Suprapubic skin (tissue), 4 donors: ENCODE data around the gene SSX2IP.

Experiments
- EP300 ChIP-seq: sonication (generic); formaldehyde crosslinking; IDR thresholded peaks from one replicate; pipeline ENCODE4 v1.6.1; 2017; ENCODE audit warnings: antibody characterized with exemption
- POLR2A ChIP-seq, 2 donors: fragments of 450-650 bp; IDR thresholded peaks; one replicate each; pipeline ENCODE4 v1.6.1; 2017; ENCODE audit warnings: antibody characterized with exemption in 2 of 2, mild to moderate bottlenecking in 2 of 2, moderate library complexity in 2 of 2
- POLR2AphosphoS5 ChIP-seq, 3 donors: sonication (generic); formaldehyde crosslinking; IDR thresholded peaks; one replicate each; pipeline ENCODE4 v1.6.1; 2017; ENCODE audit warnings: antibody characterized with exemption in 3 of 3
- TF ChIP-seq, protein P1 (sequence below), 2 donors: fragments of 200-600 bp in 1 of 2; fragments of 450-650 bp in 1 of 2; sonication (generic) in 1 of 2; IDR thresholded peaks; one replicate each; pipeline ENCODE4 v1.5.1; 2016 to 2019; ENCODE audit warnings: antibody characterized with exemption in 2 of 2, mild to moderate bottlenecking in 1 of 2, moderate library complexity in 1 of 2

DNA sequence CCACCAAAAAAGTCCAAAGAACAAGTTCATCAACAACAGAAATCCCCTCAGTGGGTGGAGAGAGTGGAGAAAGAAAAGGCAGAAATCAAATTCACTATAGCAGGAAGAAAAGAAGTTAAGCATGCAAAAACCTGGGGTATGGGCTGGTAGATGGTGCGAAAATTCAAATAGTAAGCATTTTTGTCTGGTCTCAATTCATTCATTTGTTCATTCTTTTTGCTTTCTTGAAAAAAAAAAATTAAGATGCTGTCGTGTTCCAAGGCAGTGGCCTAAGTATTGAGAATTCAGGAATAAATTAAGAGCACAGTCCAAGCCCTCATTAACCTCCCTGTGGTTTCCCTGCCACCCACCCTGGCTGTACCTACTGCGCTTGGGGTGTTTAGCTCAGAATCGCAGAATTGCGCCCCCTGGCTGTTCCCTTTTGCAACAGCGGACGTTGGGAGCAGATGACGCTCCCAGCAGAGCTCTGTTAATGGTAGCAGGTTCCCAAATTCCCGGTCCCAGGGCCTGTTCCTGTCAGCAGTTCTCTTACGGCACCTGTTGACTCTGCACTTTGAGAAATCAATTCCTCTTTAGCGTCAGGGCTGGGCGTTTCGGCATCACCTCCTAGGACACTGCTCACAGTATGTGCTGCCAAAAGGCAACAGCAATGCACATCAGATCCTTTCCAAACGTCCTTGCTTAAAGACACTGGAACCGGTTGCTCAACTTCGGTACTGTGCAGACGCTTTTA lies 34.0 kb upstream of the SSX2IP start:
- TF ChIP-seq, protein P1, sequence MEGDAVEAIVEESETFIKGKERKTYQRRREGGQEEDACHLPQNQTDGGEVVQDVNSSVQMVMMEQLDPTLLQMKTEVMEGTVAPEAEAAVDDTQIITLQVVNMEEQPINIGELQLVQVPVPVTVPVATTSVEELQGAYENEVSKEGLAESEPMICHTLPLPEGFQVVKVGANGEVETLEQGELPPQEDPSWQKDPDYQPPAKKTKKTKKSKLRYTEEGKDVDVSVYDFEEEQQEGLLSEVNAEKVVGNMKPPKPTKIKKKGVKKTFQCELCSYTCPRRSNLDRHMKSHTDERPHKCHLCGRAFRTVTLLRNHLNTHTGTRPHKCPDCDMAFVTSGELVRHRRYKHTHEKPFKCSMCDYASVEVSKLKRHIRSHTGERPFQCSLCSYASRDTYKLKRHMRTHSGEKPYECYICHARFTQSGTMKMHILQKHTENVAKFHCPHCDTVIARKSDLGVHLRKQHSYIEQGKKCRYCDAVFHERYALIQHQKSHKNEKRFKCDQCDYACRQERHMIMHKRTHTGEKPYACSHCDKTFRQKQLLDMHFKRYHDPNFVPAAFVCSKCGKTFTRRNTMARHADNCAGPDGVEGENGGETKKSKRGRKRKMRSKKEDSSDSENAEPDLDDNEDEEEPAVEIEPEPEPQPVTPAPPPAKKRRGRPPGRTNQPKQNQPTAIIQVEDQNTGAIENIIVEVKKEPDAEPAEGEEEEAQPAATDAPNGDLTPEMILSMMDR (IDR thresholded peaks at IDR 0.05), result no peak
- TF ChIP-seq POLR2AphosphoS5 (IDR thresholded peaks at IDR 0.05) (no peak), POLR2A (IDR thresholded peaks at IDR 0.05) (no peak), EP300 (no peak)
